ENCODE data around the gene GAREM2.
"Not testable (repeated sequence)": the region's sequence is repeated elsewhere in the genome, so short reads cannot be mapped to it uniquely, and the experiment has no call there.

The GAREM2 gene

DNA sequence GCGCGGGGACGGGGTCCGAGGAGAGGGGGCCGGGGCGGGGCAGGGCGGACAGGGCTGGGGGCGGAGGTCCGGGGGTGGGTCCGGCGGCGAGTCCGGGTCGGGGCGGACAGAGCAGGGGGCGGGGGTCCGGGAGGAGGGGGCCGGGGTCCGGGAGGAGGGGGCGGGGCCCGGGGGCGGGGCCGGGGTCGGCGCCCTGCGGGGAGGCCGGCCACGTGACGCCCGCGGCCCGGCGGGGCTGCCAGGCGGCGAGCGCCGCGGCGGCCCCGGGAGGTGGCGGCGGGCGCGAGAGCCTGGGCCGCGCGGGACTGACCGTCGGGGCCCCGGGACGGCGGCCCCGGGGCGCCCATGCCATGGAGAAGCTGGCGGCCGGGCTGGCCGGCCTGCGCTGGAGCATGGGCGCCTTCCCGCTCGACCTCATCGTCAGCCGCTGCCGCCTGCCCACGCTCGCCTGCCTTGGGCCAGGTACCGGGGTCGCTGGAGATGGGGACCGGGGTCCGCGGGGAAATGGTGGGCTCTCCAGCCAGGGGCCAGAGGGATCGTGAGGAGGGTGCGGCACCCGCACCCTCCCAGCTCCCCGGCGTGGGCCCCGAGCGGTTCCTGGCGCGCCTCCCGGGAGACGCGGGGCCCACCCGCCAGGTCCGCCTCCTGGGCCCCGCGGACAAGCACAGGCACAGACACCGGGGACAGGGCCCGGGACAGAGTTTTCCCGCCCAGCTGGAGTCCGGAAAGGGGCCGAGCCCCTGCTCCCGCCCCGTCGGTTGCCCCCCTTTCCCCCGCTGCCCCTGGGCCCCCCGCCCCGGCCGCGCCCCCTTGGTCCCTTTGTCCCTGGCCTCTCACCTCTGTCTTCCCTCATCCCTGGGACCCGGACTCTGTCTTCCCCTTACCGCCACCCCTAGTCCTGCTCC, at the start of gene GAREM2:
Gene GAREM2, plus strand, starts transcription at position 218 of the 905 bp plus-strand sequence. Its CDS starts 133 bp downstream, at position 351.
- no peak for DNase-seq

GRCh38 chr2:26123426-26123825, 49.5 kb upstream of the GAREM2 start:
- no peak for DNase-seq

DNA sequence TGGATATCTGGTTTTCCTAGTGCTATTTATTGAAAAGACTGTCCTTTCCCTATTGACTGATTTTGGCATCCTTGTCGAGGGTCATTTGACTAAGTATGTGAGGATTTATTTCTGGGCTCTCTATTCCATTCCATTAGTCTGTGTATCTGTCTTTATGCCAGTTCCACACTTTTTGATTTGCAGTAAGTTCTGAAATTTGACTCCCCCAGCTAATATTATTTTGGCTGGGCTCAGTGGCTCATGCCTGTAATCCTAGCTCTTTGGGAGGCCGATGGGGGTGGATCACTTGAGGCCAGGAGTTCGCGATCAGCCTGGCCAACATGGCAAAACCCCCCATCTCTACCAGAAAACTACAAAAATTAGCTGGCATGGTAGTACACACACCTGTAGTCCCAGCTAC, 46.8 kb upstream of the GAREM2 start:
- no peak for DNase-seq

DNA sequence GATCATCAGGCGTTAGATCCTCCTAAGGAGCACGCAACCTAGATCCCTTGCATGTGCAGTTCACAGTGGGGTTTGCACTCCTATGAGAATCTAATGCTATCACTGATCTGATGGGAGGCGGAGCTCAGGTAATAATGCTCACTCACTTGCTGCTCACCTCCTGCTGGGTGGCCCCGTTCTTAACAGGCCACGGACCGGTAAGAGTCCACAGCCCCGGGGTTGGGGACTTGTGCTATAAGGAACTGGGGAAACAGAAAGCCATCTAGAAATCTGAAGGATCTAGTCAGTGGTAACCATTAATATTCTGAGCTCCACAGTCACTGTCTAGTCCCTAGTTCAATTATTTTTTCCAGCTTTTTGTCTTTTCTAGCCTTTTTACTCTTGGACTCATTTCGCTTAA, 44.7 kb upstream of the GAREM2 start:
- no peak for DNase-seq

DNA sequence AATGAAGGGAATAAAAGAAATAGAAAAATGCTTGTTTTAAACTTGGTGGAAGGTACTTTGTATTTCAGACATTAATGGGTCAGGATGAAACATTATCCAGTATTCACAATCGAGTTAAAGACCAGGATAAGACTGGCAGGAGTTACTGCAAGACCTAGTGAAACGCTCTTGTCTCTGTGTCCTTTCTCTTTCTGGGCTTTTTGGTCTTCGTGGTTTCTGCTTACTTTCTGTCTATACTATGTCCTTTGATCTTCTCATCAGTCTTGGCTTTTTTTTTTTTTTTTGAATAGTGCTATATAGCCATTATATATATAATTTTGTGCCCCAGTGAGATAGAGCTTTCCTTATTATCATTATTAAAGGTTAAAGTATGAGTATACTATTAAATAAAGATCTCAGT, 42.1 kb upstream of the GAREM2 start:
- no peak for DNase-seq

GRCh38 chr2:26136451-26136850, 36.4 kb upstream of the GAREM2 start:
- no peak for DNase-seq

DNA sequence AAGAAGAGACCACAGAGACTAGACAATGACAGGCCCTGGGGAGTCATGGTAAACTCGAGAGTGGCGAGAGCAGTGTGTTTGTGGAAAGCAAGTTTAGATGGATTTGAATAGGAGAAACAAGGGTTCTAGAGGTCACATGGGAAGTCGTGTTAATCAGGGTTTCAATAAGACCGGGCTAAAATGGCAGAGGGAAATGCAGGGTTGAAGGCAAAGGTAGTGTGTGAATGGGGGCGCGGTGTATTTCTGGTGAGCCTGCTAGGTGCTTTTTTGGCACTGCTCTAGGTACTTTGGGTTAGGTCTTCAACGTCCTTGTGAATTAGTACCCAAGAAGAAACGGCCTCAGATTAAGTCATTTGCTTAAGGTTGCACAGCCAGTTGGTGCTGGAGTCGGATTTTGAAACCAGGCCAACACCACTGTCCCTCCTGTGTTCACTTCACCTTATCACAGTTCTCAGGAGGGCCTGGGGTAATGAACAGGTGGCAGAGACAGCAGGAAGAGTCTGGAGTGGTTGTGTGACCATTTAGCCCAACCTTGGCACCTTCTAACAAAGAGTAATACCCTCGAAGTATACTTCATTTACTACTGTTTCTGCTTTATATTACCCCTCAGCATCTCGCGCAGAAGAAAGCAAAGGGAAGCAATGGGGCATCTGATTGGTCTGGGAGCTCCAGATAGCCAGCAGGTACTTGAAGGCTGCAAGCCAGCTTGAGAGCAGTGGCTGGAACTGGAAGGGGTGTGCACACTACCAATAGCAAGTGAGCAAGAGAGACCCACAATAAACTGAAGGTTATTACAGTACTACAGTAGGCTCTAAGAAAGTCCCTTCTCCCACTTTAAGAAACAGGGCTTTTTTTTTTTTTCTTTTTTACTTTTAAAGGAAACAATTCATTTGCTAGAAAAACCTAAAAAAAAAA, 33.4 kb upstream of the GAREM2 start:
- no peak for DNase-seq

DNA sequence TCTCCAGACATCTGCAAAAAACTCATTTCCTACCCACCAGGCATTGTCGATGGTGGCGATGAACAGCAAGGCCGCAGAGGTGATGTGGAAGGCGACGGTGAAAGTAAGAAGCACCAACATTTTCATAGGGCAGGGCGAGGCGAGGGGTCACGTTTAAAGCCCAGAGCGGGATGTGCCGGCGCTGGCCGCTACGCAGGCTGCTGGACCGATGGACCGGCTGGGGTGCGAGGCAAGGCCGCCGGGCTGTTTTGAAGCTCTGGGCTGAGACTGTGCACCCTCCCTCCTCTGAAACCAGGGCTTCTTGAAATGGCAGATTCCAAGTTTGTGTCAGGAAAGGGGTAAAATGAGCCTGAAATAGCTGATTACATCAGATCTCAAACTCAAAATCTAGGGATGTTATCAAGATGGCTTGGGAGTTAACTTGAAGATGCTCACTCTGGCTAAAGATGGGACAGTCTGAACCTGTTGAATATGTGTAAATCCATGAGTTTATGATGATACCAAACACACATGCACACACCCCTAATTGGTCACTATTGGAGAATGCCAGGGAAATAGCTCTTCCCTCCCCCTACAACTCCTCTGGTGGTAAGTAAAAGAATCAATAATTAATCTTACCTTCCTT, 31.6 kb upstream of the GAREM2 start:
- no peak for DNase-seq

DNA sequence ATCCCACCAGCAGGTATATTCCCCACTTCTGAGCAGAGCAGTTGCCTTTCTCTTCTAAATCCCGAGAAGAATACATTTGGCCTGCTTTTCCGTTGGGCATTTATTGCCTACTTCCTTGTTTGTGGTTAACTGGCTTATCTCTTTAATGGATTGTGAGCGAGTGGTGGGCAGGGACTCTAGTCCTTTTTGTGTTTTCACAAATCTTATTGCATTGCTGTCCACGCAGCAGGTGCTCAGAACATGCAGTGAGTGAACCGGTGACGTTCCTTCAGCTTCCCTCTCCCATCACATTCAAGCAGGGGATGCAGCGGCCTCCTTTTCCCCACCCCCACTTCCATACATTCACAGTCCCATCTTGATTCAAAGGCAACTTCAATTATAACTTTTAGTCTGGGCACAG, 28.9 kb upstream of the GAREM2 start:
- no peak for DNase-seq

- peak; percentile 56 for DNase-seq
These were observed 27.8 kb upstream of the GAREM2 start for GRCh38 chr2:26144953-26145680.

- DNase-seq = no peak
These were observed 24.4 kb upstream of the GAREM2 start for GRCh38 chr2:26148501-26148900.

GRCh38 chr2:26150243-26150642, 22.6 kb upstream of the GAREM2 start:
- DNase-seq = no peak

GRCh38 chr2:26157580-26157979, 15.3 kb upstream of the GAREM2 start:
- DNase-seq = no peak

- no peak for DNase-seq
These were observed 11.0 kb upstream of the GAREM2 start for GRCh38 chr2:26161926-26162325.

GRCh38 chr2:26162963-26163362, 9.9 kb upstream of the GAREM2 start:
- no peak for DNase-seq

DNA sequence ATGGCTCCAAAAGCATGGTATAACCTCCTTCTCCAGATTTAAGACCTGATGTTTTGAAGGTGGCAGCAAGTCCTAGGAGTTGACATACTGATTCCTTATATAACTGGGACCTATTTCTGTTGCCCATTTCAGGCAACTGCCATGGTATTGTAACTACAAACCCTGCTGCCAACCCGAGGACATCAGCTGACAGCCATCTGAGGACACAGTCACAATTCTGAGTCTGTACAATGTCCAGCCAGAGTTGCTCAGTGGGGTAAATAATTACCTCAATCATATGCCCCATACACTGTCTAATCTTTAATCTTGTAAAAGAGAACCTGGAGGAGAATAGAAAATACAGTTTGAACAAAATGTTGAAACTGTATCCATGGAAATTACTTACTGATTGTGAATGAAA, 8.7 kb upstream of the GAREM2 start:
- DNase-seq = no peak

GRCh38 chr2:26164641-26165211, 8.2 kb upstream of the GAREM2 start:
- DNase-seq = no peak

GRCh38 chr2:26165403-26165802, 7.5 kb upstream of the GAREM2 start:
- no peak for DNase-seq

DNA sequence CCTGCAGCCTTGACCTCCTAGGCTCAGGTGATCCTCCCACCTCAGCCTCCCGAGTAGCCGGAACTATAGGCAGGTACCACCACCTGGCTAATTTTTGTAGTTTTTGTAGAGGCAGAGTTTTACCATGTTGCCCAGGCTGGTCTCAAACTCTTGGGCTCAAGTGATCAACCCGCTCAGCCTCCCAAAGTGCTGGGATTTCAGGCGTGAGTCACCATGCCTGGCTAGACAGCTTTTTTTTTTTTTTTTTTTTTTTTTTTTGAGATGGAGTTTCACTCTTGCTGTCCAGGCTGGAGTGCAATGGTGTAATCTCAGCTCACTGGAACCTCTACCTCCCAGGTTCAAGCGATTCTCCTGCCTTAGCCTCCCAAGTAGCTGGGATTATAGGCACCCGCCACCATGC, 6.3 kb upstream of the GAREM2 start:
- not testable (repeated sequence) for DNase-seq

- no peak for DNase-seq
These were observed 4.1 kb upstream of the GAREM2 start for GRCh38 chr2:26168785-26169184.

DNA sequence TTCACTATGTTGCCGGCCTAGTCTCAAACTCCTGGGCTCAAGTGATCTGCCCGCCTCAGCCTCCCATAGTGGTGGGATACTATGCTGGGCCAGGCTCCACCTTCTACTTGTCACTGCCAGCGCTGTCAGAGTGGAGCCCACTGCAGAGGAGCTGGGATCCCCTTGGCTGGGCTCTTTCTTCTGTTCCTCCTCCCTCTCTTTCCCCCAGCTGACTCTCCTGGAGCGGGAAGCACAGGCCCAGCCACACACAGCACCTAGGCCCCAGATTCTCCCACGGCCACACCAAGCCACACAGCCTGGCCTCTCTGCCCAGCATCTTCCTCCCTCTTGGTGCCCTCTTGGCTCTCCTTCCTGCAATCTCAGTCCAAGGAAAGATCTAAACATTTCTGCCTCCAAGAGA, 3.7 kb upstream of the GAREM2 start:
- no peak for DNase-seq
